ENCODE results near the gene FNBP1L. TPM values are rescaled to one million over a fixed set of nuclear protein-coding genes. Genes with fewer than 3 reads are reported as not detected.
"Not testable (repeated sequence)": the region's sequence is repeated elsewhere in the genome, so short reads cannot be mapped to it uniquely, and the experiment has no call there.

FNBP1L gene
- polyA plus RNA-seq, 1 of the 3 experiments (the other 2 are of a cell fraction), result 16.5 TPM

DNA sequence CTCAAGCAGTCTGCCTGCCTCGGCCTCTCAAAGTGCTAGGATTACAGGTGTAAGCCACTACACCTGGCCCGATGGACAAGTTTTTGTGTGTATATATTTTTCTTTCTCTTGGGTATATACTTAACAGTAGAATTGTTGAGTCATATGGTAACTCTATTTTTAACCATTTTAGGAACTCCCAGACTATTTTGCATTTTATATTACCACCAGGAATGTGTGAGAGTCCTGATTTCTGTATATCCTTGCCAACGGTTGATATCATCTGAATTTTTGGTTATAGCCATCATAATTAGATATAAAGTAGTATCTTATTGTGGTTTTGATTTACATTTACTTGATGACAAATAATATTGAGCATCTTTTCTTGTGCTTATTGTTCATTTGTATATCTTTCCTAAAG lies 20.7 kb downstream of the FNBP1L start:
- H3K79me2 ChIP-seq (ENCODE audit: insufficient read depth), result peaks cover 100% of the 10 kb centered on the region
- WGBS (ENCODE audit: low lambda C conversion rate), result 94% methylated on average over 3 of the region's 3 CpGs
- H4K20me1 ChIP-seq (ENCODE audit: insufficient read depth), result peaks cover 86% of the 10 kb centered on the region

DNA sequence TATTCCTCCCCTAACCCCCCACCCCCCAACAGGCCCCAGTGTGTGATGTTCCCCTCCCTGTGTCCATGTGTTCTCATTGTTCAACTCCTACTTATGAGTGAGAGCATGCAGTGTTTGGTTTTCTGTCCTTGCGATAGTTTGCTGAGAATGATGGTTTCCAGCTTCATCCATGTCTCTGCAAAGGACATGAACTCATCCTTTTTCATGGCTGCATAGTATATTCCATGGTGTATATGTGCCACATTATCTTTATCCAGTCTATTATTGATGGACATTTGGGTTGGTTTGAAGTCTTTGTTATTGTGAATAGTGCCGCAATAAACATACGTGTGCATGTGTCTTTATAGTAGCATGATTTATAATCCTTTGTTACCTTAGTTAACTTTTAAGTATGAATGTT lies 21.3 kb downstream of the FNBP1L start:
- POLR2A ChIA-PET; H3K36me3 ChIP-seq (replicated peaks in 1 of 2; ENCODE audit: control insufficient read depth in 1 of 2, insufficient read depth in 2 of 2, low read length in 1 of 2); H3K4me3 ChIP-seq (ENCODE audit: low read depth in 2 of 2, low read length in 1 of 2); DNase-seq; H2AFZ ChIP-seq (ENCODE audit: low read depth); H3K9ac ChIP-seq; H3K4me2 ChIP-seq; H3K27me3 ChIP-seq (ENCODE audit: insufficient read depth); H3K9me3 ChIP-seq; H3K27ac ChIP-seq (ENCODE audit: low read depth in 2 of 2, low read length in 1 of 2); CTCF ChIA-PET; H3K9me2 ChIP-seq: not testable (repeated sequence)
- Histone ChIP-seq H3K79me2 (ENCODE audit: insufficient read depth) (peaks cover 100% of the 10 kb centered on the region), H4K20me1 (ENCODE audit: insufficient read depth) (peaks cover 86% of the 10 kb centered on the region), H3K4me1 (ENCODE audit: control insufficient read depth in 1 of 2, insufficient read depth in 2 of 2, low read depth in 1 of 2, low read length in 1 of 2) (peaks cover 3 to 16% of the 10 kb centered on the region in 2 experiments; a peak in 3 of 4 replicates), H3F3A (replicated peaks; ENCODE audit: insufficient read depth) (peaks cover 25% of the 10 kb centered on the region)
- WGBS (ENCODE audit: low lambda C conversion rate), result 98% methylated on average over 3 of the region's 3 CpGs

More for the DNA sequence above, 20.7 kb downstream of the FNBP1L start:
- no peak for DNase-seq
- no peak overlapping the region for H3K4me3 ChIP-seq (ENCODE audit: low read depth in 2 of 2, low read length in 1 of 2)
- CTCF ChIA-PET, result no interaction called here
- no peak overlapping the region for H3K4me2 ChIP-seq
- H2AFZ ChIP-seq (ENCODE audit: low read depth), result no peak overlapping the region
- 0 out of 2 replicates have a peak, but pooled peaks cover 7% of the 10 kb centered on the region for H3K9me3 ChIP-seq
- no peaks in the 10 kb centered on the region for H3K27me3 ChIP-seq (ENCODE audit: insufficient read depth)
- H3K9me2 ChIP-seq, result no peaks in the 10 kb centered on the region
- H3K9ac ChIP-seq, result no peak overlapping the region
- peaks cover 3 to 16% of the 10 kb centered on the region in 2 experiments; a peak in 3 of 4 replicates for H3K4me1 ChIP-seq (ENCODE audit: control insufficient read depth in 1 of 2, insufficient read depth in 2 of 2, low read depth in 1 of 2, low read length in 1 of 2)
- peak overlapping the region in 1 of 2 experiments; percentile 34; a peak in 1 of 4 replicates for H3K27ac ChIP-seq (ENCODE audit: low read depth in 2 of 2, low read length in 1 of 2)
- H3K36me3 ChIP-seq (replicated peaks in 1 of 2; ENCODE audit: control insufficient read depth in 1 of 2, insufficient read depth in 2 of 2, low read length in 1 of 2), result peaks cover 0 to 13% of the 10 kb centered on the region in 2 experiments
- TF ChIP-seq FOXJ3 (CRISPR knock-in tag; IDR thresholded peaks at IDR 0.05) (no peak), MAX (IDR thresholded peaks at IDR 0.05; ENCODE audit: low read depth) (no peak), RCOR1 (IDR thresholded peaks at IDR 0.05; ENCODE audit: low read length) (no peak), FOXM1 (IDR thresholded peaks at IDR 0.05; ENCODE audit: low read depth) (no peak), TAF1 (IDR thresholded peaks at IDR 0.05; ENCODE audit: borderline replicate concordance, low read depth, low read length) (no peak), SIN3A (IDR thresholded peaks at IDR 0.05; ENCODE audit: borderline replicate concordance, low read depth, low read length) (no peak), GATA2 (CRISPR knock-in tag; IDR thresholded peaks at IDR 0.05) (no peak), FOSL2 (IDR thresholded peaks at IDR 0.05; ENCODE audit: borderline replicate concordance, low read depth) (no peak), ELF1 (IDR thresholded peaks at IDR 0.05) (no peak), POLR2AphosphoS5 (IDR thresholded peaks at IDR 0.05; ENCODE audit: low read depth, low read length) (no peak), TCF12 (IDR thresholded peaks at IDR 0.05) (no peak), RXRA (IDR thresholded peaks at IDR 0.05; ENCODE audit: borderline replicate concordance, low read depth) (no peak)
- TF ChIP-seq, protein P1, sequence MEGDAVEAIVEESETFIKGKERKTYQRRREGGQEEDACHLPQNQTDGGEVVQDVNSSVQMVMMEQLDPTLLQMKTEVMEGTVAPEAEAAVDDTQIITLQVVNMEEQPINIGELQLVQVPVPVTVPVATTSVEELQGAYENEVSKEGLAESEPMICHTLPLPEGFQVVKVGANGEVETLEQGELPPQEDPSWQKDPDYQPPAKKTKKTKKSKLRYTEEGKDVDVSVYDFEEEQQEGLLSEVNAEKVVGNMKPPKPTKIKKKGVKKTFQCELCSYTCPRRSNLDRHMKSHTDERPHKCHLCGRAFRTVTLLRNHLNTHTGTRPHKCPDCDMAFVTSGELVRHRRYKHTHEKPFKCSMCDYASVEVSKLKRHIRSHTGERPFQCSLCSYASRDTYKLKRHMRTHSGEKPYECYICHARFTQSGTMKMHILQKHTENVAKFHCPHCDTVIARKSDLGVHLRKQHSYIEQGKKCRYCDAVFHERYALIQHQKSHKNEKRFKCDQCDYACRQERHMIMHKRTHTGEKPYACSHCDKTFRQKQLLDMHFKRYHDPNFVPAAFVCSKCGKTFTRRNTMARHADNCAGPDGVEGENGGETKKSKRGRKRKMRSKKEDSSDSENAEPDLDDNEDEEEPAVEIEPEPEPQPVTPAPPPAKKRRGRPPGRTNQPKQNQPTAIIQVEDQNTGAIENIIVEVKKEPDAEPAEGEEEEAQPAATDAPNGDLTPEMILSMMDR (IDR thresholded peaks at IDR 0.05), result no peak
- TF ChIP-seq, protein P2, sequence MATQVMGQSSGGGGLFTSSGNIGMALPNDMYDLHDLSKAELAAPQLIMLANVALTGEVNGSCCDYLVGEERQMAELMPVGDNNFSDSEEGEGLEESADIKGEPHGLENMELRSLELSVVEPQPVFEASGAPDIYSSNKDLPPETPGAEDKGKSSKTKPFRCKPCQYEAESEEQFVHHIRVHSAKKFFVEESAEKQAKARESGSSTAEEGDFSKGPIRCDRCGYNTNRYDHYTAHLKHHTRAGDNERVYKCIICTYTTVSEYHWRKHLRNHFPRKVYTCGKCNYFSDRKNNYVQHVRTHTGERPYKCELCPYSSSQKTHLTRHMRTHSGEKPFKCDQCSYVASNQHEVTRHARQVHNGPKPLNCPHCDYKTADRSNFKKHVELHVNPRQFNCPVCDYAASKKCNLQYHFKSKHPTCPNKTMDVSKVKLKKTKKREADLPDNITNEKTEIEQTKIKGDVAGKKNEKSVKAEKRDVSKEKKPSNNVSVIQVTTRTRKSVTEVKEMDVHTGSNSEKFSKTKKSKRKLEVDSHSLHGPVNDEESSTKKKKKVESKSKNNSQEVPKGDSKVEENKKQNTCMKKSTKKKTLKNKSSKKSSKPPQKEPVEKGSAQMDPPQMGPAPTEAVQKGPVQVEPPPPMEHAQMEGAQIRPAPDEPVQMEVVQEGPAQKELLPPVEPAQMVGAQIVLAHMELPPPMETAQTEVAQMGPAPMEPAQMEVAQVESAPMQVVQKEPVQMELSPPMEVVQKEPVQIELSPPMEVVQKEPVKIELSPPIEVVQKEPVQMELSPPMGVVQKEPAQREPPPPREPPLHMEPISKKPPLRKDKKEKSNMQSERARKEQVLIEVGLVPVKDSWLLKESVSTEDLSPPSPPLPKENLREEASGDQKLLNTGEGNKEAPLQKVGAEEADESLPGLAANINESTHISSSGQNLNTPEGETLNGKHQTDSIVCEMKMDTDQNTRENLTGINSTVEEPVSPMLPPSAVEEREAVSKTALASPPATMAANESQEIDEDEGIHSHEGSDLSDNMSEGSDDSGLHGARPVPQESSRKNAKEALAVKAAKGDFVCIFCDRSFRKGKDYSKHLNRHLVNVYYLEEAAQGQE (IDR thresholded peaks at IDR 0.05; ENCODE audit: low read depth, low read length), result no peak
- TF ChIP-seq, protein P3, sequence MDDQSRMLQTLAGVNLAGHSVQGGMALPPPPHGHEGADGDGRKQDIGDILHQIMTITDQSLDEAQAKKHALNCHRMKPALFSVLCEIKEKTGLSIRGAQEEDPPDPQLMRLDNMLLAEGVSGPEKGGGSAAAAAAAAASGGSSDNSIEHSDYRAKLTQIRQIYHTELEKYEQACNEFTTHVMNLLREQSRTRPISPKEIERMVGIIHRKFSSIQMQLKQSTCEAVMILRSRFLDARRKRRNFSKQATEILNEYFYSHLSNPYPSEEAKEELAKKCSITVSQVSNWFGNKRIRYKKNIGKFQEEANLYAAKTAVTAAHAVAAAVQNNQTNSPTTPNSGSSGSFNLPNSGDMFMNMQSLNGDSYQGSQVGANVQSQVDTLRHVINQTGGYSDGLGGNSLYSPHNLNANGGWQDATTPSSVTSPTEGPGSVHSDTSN (IDR thresholded peaks at IDR 0.05), result no peak
- POLR2A ChIA-PET, result no interaction called here
- H3F3A ChIP-seq (replicated peaks; ENCODE audit: insufficient read depth), result peaks cover 26% of the 10 kb centered on the region

All from SK-N-SH (cell line).